Subcutaneous abdominal adipose tissue (tissue), 5 donors: Measurements from ENCODE around the gene CFAP61.

Experiments used
- H3K27ac ChIP-seq: one replicate; pipeline ENCODE4 v1.7.0; 2013; ENCODE audit warnings: low read depth, mild to moderate bottlenecking, inconsistent platforms, low read length, moderate library complexity
- H3K27me3 ChIP-seq, 5 donors: one replicate each; pipeline ENCODE4 v1.7.0; 2013; ENCODE audit warnings: low read length in 5 of 5, inconsistent platforms in 1 of 5; ENCODE audit not compliant: control insufficient read depth in 5 of 5, insufficient read depth in 4 of 5
- H3K36me3 ChIP-seq, 5 donors: one replicate each; pipeline ENCODE4 v1.7.0; 2013; ENCODE audit warnings: low read length in 5 of 5; ENCODE audit not compliant: control insufficient read depth in 5 of 5, insufficient read depth in 5 of 5
- H3K4me1 ChIP-seq, 5 donors: one replicate each; pipeline ENCODE4 v1.7.0; 2013; ENCODE audit warnings: low read length in 5 of 5, mild to moderate bottlenecking in 3 of 5, moderate library complexity in 1 of 5; ENCODE audit not compliant: control insufficient read depth in 5 of 5, insufficient read depth in 5 of 5
- H3K4me3 ChIP-seq, 5 donors: one replicate each; pipeline ENCODE4 v1.7.0; 2013; ENCODE audit warnings: low read length in 5 of 5, low read depth in 1 of 5
- H3K9ac ChIP-seq, 5 donors: one replicate each; pipeline ENCODE4 v1.7.0; 2013; ENCODE audit warnings: low read length in 5 of 5, mild to moderate bottlenecking in 4 of 5, moderate library complexity in 3 of 5
- H3K9me3 ChIP-seq, 5 donors: one replicate each; pipeline ENCODE4 v1.7.0; 2013; ENCODE audit warnings: low read length in 5 of 5; ENCODE audit not compliant: control insufficient read depth in 5 of 5
- donor health status: healthy.
- donor health status: healthy.
- donor health status: healthy.
- donor health status: healthy.
- donor health status: healthy.

The CFAP61 gene

GRCh38 chr20:20293691-20294385 is 241.5 kb downstream of the CFAP61 start:
- no peaks in the 10 kb centered on the region for H3K27me3 ChIP-seq
- no peaks in the 10 kb centered on the region for H3K9me3 ChIP-seq
- no peaks in the 10 kb centered on the region for H3K4me1 ChIP-seq
- H3K9ac ChIP-seq, result no peak overlapping the region
- H3K4me3 ChIP-seq, result no peak overlapping the region
- H3K36me3 ChIP-seq, result no peaks in the 10 kb centered on the region
- no peak overlapping the region for H3K27ac ChIP-seq

- no peak overlapping the region for H3K4me3 ChIP-seq
- no peak overlapping the region for H3K9ac ChIP-seq
- H3K36me3 ChIP-seq, result no peaks in the 10 kb centered on the region
- no peaks in the 10 kb centered on the region for H3K9me3 ChIP-seq
- no peak overlapping the region for H3K27ac ChIP-seq
- no peaks in the 10 kb centered on the region for H3K4me1 ChIP-seq
- no peaks in the 10 kb centered on the region for H3K27me3 ChIP-seq
These were observed 243.5 kb downstream of the CFAP61 start for GRCh38 chr20:20295621-20296498.

GRCh38 chr20:20297181-20297580 is 244.8 kb downstream of the CFAP61 start:
- H3K27ac ChIP-seq, result no peak overlapping the region
- no peaks in the 10 kb centered on the region for H3K4me1 ChIP-seq
- no peaks in the 10 kb centered on the region for H3K36me3 ChIP-seq
- H3K4me3 ChIP-seq, result no peak overlapping the region
- H3K9ac ChIP-seq, result no peak overlapping the region
- H3K9me3 ChIP-seq, result no peaks in the 10 kb centered on the region
- H3K27me3 ChIP-seq, result no peaks in the 10 kb centered on the region

GRCh38 chr20:20297752-20298151 is 245.4 kb downstream of the CFAP61 start:
- H3K4me3 ChIP-seq, result no peak overlapping the region
- no peak overlapping the region for H3K27ac ChIP-seq
- no peaks in the 10 kb centered on the region for H3K36me3 ChIP-seq
- H3K9me3 ChIP-seq, result no peaks in the 10 kb centered on the region
- H3K9ac ChIP-seq, result no peak overlapping the region
- H3K27me3 ChIP-seq, result no peaks in the 10 kb centered on the region
- no peaks in the 10 kb centered on the region for H3K4me1 ChIP-seq

GRCh38 chr20:20299904-20300303 is 247.6 kb downstream of the CFAP61 start:
- no peaks in the 10 kb centered on the region for H3K4me1 ChIP-seq
- H3K27me3 ChIP-seq, result no peaks in the 10 kb centered on the region
- no peak overlapping the region for H3K4me3 ChIP-seq
- H3K36me3 ChIP-seq, result no peaks in the 10 kb centered on the region
- no peak overlapping the region for H3K9ac ChIP-seq
- H3K27ac ChIP-seq, result no peak overlapping the region
- H3K9me3 ChIP-seq, result no peaks in the 10 kb centered on the region

GRCh38 chr20:20303320-20303719 is 251.0 kb downstream of the CFAP61 start:
- Histone ChIP-seq H3K4me3 (no peak overlapping the region), H3K36me3 (no peaks in the 10 kb centered on the region), H3K4me1 (no peaks in the 10 kb centered on the region), H3K9me3 (no peaks in the 10 kb centered on the region), H3K27me3 (peaks cover 0 to 2% (median 0%) of the 10 kb centered on the region in 5 donors), H3K27ac (no peak overlapping the region), H3K9ac (no peak overlapping the region)

- Histone ChIP-seq H3K27me3 (peaks cover 0 to 2% (median 0%) of the 10 kb centered on the region in 5 donors), H3K27ac (no peak overlapping the region), H3K9me3 (no peaks in the 10 kb centered on the region), H3K4me3 (no peak overlapping the region), H3K4me1 (no peaks in the 10 kb centered on the region), H3K36me3 (no peaks in the 10 kb centered on the region), H3K9ac (no peak overlapping the region)
These were observed 251.4 kb downstream of the CFAP61 start for GRCh38 chr20:20303742-20304141.

GRCh38 chr20:20304942-20305341 is 252.6 kb downstream of the CFAP61 start:
- H3K4me1 ChIP-seq, result no peaks in the 10 kb centered on the region
- peaks cover 0 to 2% (median 0%) of the 10 kb centered on the region in 5 donors for H3K27me3 ChIP-seq
- H3K27ac ChIP-seq, result no peak overlapping the region
- H3K4me3 ChIP-seq, result no peak overlapping the region
- no peaks in the 10 kb centered on the region for H3K36me3 ChIP-seq
- H3K9ac ChIP-seq, result no peak overlapping the region
- no peaks in the 10 kb centered on the region for H3K9me3 ChIP-seq

GRCh38 chr20:20312562-20312961 is 260.2 kb downstream of the CFAP61 start:
- Histone ChIP-seq H3K4me1 (peaks cover 2 to 6% (median 6%) of the 10 kb centered on the region in 5 donors), H3K9me3 (no peaks in the 10 kb centered on the region), H3K9ac (no peak overlapping the region), H3K4me3 (no peak overlapping the region), H3K27ac (no peak overlapping the region), H3K36me3 (no peaks in the 10 kb centered on the region), H3K27me3 (peaks cover 0 to 6% (median 0%) of the 10 kb centered on the region in 5 donors)

- Histone ChIP-seq H3K27ac (no peak overlapping the region), H3K36me3 (no peaks in the 10 kb centered on the region), H3K9me3 (peaks cover 0 to 9% (median 8%) of the 10 kb centered on the region in 5 donors), H3K4me1 (peaks cover 7 to 22% (median 21%) of the 10 kb centered on the region in 5 donors), H3K9ac (no peak overlapping the region), H3K27me3 (no peaks in the 10 kb centered on the region), H3K4me3 (no peak overlapping the region)
These were observed 264.9 kb downstream of the CFAP61 start for GRCh38 chr20:20317195-20317594.
